Breast epithelium (tissue), 4 donors: Measurements from ENCODE around the gene TLNRD1. TPM values are rescaled to one million over a fixed set of nuclear protein-coding genes. Genes with fewer than 3 reads are reported as not detected.

Source experiments
- DNase-seq, 2 donors: peaks; one replicate each; pipeline ENCODE4 v3.0.0-alpha.2; 2019; ENCODE audit warnings: low spot score in 2 of 2
- H3K27ac ChIP-seq, 2 donors: fragments of 200-600 bp; sonication (generic) in 1 of 2; one replicate each; pipeline ENCODE4 v1.5.1; 2016 to 2019; ENCODE audit warnings: mild to moderate bottlenecking in 1 of 2
- H3K27me3 ChIP-seq, 2 donors: fragments of 200-600 bp; sonication (generic) in 1 of 2; one replicate each; pipeline versions ENCODE4 v1.5.1 to v1.6.0; 2017 to 2019; ENCODE audit warnings: control low read depth in 1 of 2, mild to moderate bottlenecking in 1 of 2
- H3K36me3 ChIP-seq: fragments of 200-600 bp; one replicate; pipeline ENCODE4 v1.5.1; 2019
- H3K4me1 ChIP-seq, 2 donors: fragments of 200-600 bp; sonication (generic); one replicate each; pipeline ENCODE4 v1.5.1; 2016 to 2019; ENCODE audit warnings: control low read depth in 1 of 2
- H3K4me3 ChIP-seq, 3 donors: fragments of 200-600 bp; sonication (generic); 1 replicate in 2 of 3; 2 replicates in 1 of 3; pipeline ENCODE4 v1.5.1; 2016 to 2019; ENCODE audit warnings: mild to moderate bottlenecking in 3 of 3, moderate library complexity in 2 of 3
- H3K9me3 ChIP-seq, 2 donors: fragments of 200-600 bp; sonication (generic) in 1 of 2; one replicate each; pipeline ENCODE4 v1.5.1; 2016 to 2019; ENCODE audit warnings: control low read depth in 1 of 2
- CTCF ChIP-seq, 3 donors: fragments of 450-650 bp; IDR thresholded peaks; one replicate each; pipeline ENCODE4 v1.5.1; 2016 to 2017; ENCODE audit warnings: antibody characterized with exemption in 3 of 3, mild to moderate bottlenecking in 3 of 3, moderate library complexity in 3 of 3
- POLR2A ChIP-seq: fragments of 450-650 bp; IDR thresholded peaks from one replicate; pipeline ENCODE4 v1.6.1; 2016; ENCODE audit warnings: antibody characterized with exemption, mild to moderate bottlenecking, moderate library complexity
- POLR2AphosphoS5 ChIP-seq, 3 donors: sonication (generic); formaldehyde crosslinking; IDR thresholded peaks; one replicate each; pipeline ENCODE4 v1.6.1; 2017; ENCODE audit warnings: antibody characterized with exemption in 3 of 3
- intact Hi-C: fragments of 100-400 bp; cut with DNase I; formaldehyde crosslinking; loops from one replicate; pipeline ENCODE4 v1.15.1; 2023; ENCODE audit warnings: low total_unique reads
- total RNA-seq, 3 donors: library from RNA; depleted of rRNA; stranded (reverse); fragments of >200 nt; gene quantifications; one replicate each; pipeline ENCODE4 v1.1.0, GENCODE V29; 2016

Gene TLNRD1
- total RNA-seq, 3 donors from 2014 or later = 15.1 to 21.6 (median 16.8) TPM

GRCh38 chr15:81018197-81018596 is 17.5 kb downstream of the TLNRD1 start:
- TF ChIP-seq POLR2A (no peak), CTCF (IDR thresholded peaks at IDR 0.05) (no peak), POLR2AphosphoS5 (IDR thresholded peaks at IDR 0.05) (no peak)
- H3K27me3 ChIP-seq = no peaks in the 10 kb centered on the region
- H3K9me3 ChIP-seq = no peaks in the 10 kb centered on the region
- no peak overlapping the region for H3K27ac ChIP-seq
- no peak for DNase-seq
- intact Hi-C loops = no loop called here
- H3K4me3 ChIP-seq = no peak overlapping the region
- H3K4me1 ChIP-seq = peaks cover 0 to 4% of the 10 kb centered on the region in 2 donors
- no peaks in the 10 kb centered on the region for H3K36me3 ChIP-seq

- DNase-seq = no peak
- Histone ChIP-seq H3K27ac (no peak overlapping the region), H3K36me3 (no peaks in the 10 kb centered on the region), H3K4me3 (no peak overlapping the region), H3K9me3 (no peaks in the 10 kb centered on the region), H3K27me3 (no peaks in the 10 kb centered on the region), H3K4me1 (no peaks in the 10 kb centered on the region)
- no peak for TF ChIP-seq CTCF (IDR thresholded peaks at IDR 0.05)
- no peak for TF ChIP-seq POLR2A
- no peak for TF ChIP-seq POLR2AphosphoS5 (IDR thresholded peaks at IDR 0.05)
- intact Hi-C loops = no loop called here
Observed at GRCh38 chr15:81021321-81021720, 20.6 kb downstream of the TLNRD1 start.

- H3K9me3 ChIP-seq = no peaks in the 10 kb centered on the region
- intact Hi-C loops = no loop called here
- no peak overlapping the region for H3K4me3 ChIP-seq
- H3K27me3 ChIP-seq = no peaks in the 10 kb centered on the region
- H3K4me1 ChIP-seq = no peaks in the 10 kb centered on the region
- TF ChIP-seq POLR2AphosphoS5 (IDR thresholded peaks at IDR 0.05) (peak in 2 of 3 donors; percentile 15 to 90), CTCF (IDR thresholded peaks at IDR 0.05) (no peak), POLR2A (no peak)
- no peaks in the 10 kb centered on the region for H3K36me3 ChIP-seq
- H3K27ac ChIP-seq = peak overlapping the region; percentile 33 to 82
- no peak for DNase-seq
Observed at GRCh38 chr15:81023483-81024264, 23.0 kb downstream of the TLNRD1 start.

GRCh38 chr15:81024265-81024872 is 23.6 kb downstream of the TLNRD1 start:
- DNase-seq = no peak
- H3K4me1 ChIP-seq = no peaks in the 10 kb centered on the region
- intact Hi-C loops = no loop called here
- TF ChIP-seq POLR2A (no peak), CTCF (IDR thresholded peaks at IDR 0.05) (no peak), POLR2AphosphoS5 (IDR thresholded peaks at IDR 0.05) (no peak)
- peak overlapping the region; percentile 33 to 82 for H3K27ac ChIP-seq
- H3K9me3 ChIP-seq = no peaks in the 10 kb centered on the region
- no peaks in the 10 kb centered on the region for H3K36me3 ChIP-seq
- no peaks in the 10 kb centered on the region for H3K27me3 ChIP-seq
- H3K4me3 ChIP-seq = no peak overlapping the region

GRCh38 chr15:81024936-81025335 is 24.2 kb downstream of the TLNRD1 start:
- H3K4me1 ChIP-seq = no peaks in the 10 kb centered on the region
- H3K36me3 ChIP-seq = no peaks in the 10 kb centered on the region
- H3K9me3 ChIP-seq = no peaks in the 10 kb centered on the region
- H3K4me3 ChIP-seq = no peak overlapping the region
- no peaks in the 10 kb centered on the region for H3K27me3 ChIP-seq
- DNase-seq = no peak
- intact Hi-C loops = no loop called here
- peak overlapping the region in 1 of 2 donors; percentile 15 for H3K27ac ChIP-seq
- TF ChIP-seq POLR2A = no peak
- TF ChIP-seq POLR2AphosphoS5 (IDR thresholded peaks at IDR 0.05) = no peak
- TF ChIP-seq CTCF (IDR thresholded peaks at IDR 0.05) = no peak
